Fibroblast of villous mesenchyme (primary cell): ENCODE measurements around the gene HARS1. TPM values are rescaled to one million over a fixed set of nuclear protein-coding genes. Genes with fewer than 3 reads are reported as not detected.
"Not testable (repeated sequence)": the region's sequence is repeated elsewhere in the genome, so short reads cannot be mapped to it uniquely, and the experiment has no call there.

Experiments
- DNase-seq: peaks from one replicate; pipeline ENCODE4 v3.0.0-alpha.2; 2010; ENCODE audit warnings: low read depth
- H3K4me3 ChIP-seq: 2 replicates; pipeline ENCODE4 v1.5.1; 2011; ENCODE audit warnings: low read depth, mild to moderate bottlenecking, low read length
- CTCF ChIP-seq: IDR thresholded peaks from 2 replicates; pipeline ENCODE4 v1.5.1; 2012; ENCODE audit warnings: low read depth, mild to moderate bottlenecking, low read length; ENCODE audit not compliant: insufficient read depth
- total RNA-seq: library from RNA; depleted of rRNA; stranded (reverse); fragments of >200 nt; gene quantifications from 2 replicates; pipeline ENCODE4 v1.2.3, GENCODE V29; 2012

Gene HARS1
- total RNA-seq, 1 donor, result 52.2 TPM

GRCh38 chr5:140664030-140664358 is 27.2 kb downstream of the HARS1 start:
- H3K4me3 ChIP-seq, result peak overlapping the region; percentile 88
- no peak for DNase-seq
- no peak for TF ChIP-seq CTCF

- not testable (repeated sequence) for H3K4me3 ChIP-seq, DNase-seq
These were observed 30.8 kb downstream of the HARS1 start for GRCh38 chr5:140660371-140660770.

- DNase-seq, result no peak
- no peak for TF ChIP-seq CTCF
These were observed 32.3 kb downstream of the HARS1 start for GRCh38 chr5:140658870-140659269.

GRCh38 chr5:140647042-140647419 is 44.1 kb downstream of the HARS1 start:
- TF ChIP-seq CTCF, result no peak
- peak overlapping the region; percentile 85 for H3K4me3 ChIP-seq
- no peak for DNase-seq

More at GRCh38 chr5:140658870-140659269, 32.3 kb downstream of the HARS1 start:
- H3K4me3 ChIP-seq, result no peak overlapping the region

- DNase-seq, result peak; percentile 63
- H3K4me3 ChIP-seq, result no peak overlapping the region
- no peak for TF ChIP-seq CTCF
These were observed 48.5 kb downstream of the HARS1 start for GRCh38 chr5:140642718-140643117.

GRCh38 chr5:140641716-140642115 is 49.5 kb downstream of the HARS1 start:
- no peak for TF ChIP-seq CTCF
- H3K4me3 ChIP-seq, result no peak overlapping the region
- no peak for DNase-seq

GRCh38 chr5:140639148-140639981 is 51.8 kb downstream of the HARS1 start, which contains the start of gene TMCO6:
TMCO6 (plus strand) TSS chr5:140639451; CDS start chr5:140639528, 77 bp downstream.
- peak; percentile 55 for TF ChIP-seq CTCF
- peak within 1 kb of the TSS; percentile 80 for H3K4me3 ChIP-seq
- peak; percentile 96 for DNase-seq

GRCh38 chr5:140638898-140639147 is 52.3 kb downstream of the HARS1 start:
- DNase-seq, result not testable (repeated sequence)
- peak overlapping the region; percentile 80 for H3K4me3 ChIP-seq
